HepG2 (cell line): ENCODE results near the gene ARL9. TPM values are rescaled to one million over a fixed set of nuclear protein-coding genes. Genes with fewer than 3 reads are reported as not detected.
A peak's percentile ranks its signal among the peaks of the same experiment; 100 is the strongest.

Experiments
- CAMTA2 ChIP-seq: sonication (generic); formaldehyde crosslinking; IDR thresholded peaks from 2 replicates; pipeline ENCODE4 v1.4.0; 2020; ENCODE audit warnings: mild to moderate bottlenecking, missing genetic modification reagents, borderline replicate concordance
- HOXA5 ChIP-seq: sonication (generic); formaldehyde crosslinking; IDR thresholded peaks from 2 replicates; pipeline ENCODE4 v1.4.0; 2020; ENCODE audit warnings: missing genetic modification reagents
- ISL2 ChIP-seq: sonication (generic); formaldehyde crosslinking; IDR thresholded peaks from 2 replicates; pipeline ENCODE4 v1.5.0; 2020; ENCODE audit warnings: missing genetic modification reagents
- JUN ChIP-seq: sonication (generic); formaldehyde crosslinking; IDR thresholded peaks from 2 replicates; pipeline ENCODE4 v1.4.0; 2020; ENCODE audit warnings: mild to moderate bottlenecking, missing genetic modification reagents
- MTF2 ChIP-seq: sonication (generic); formaldehyde crosslinking; IDR thresholded peaks from 2 replicates; pipeline ENCODE4 v1.5.0; 2020; ENCODE audit warnings: missing genetic modification reagents, borderline replicate concordance
- MXI1 ChIP-seq: IDR thresholded peaks from 3 replicates; pipeline ENCODE4 v1.6.1; 2012; ENCODE audit warnings: low read depth, low read length, inconsistent platforms, borderline replicate concordance
- NFE2L1 ChIP-seq: sonication (generic); formaldehyde crosslinking; IDR thresholded peaks from 2 replicates; pipeline ENCODE4 v1.4.0; 2020; ENCODE audit warnings: missing genetic modification reagents, mild to moderate bottlenecking, borderline replicate concordance
- NR2F6 ChIP-seq, 2 experiments: IDR thresholded peaks; 2 replicates each; pipeline ENCODE4 v1.6.1; 2016; ENCODE audit warnings: antibody characterized with exemption in 1 of 2, mild to moderate bottlenecking in 1 of 2
- PPARG ChIP-seq: conservative IDR thresholded peaks from 2 replicates; pipeline ENCODE4 v1.6.1; 2016; ENCODE audit warnings: missing biosample characterization, missing genetic modification reagents
- STAG1 ChIP-seq: sonication (generic); formaldehyde crosslinking; IDR thresholded peaks from 2 replicates; pipeline ENCODE4 v1.4.0; 2020; ENCODE audit warnings: missing genetic modification reagents
- XRCC5 ChIP-seq: fragments of 200-400 bp; formaldehyde crosslinking; optimal IDR thresholded peaks from 2 replicates; pipeline ENCODE3; 2017; ENCODE audit warnings: mild to moderate bottlenecking, low read length
- ZBED4 ChIP-seq: sonication (generic); formaldehyde crosslinking; IDR thresholded peaks from 2 replicates; pipeline ENCODE4 v1.4.0; 2020; ENCODE audit warnings: missing genetic modification reagents, borderline replicate concordance
- ZC3H13 ChIP-seq: sonication (generic); formaldehyde crosslinking; IDR thresholded peaks from 2 replicates; pipeline ENCODE4 v1.8.1; 2023; ENCODE audit warnings: mild to moderate bottlenecking, missing genetic modification reagents, moderate library complexity
- ZFP36 ChIP-seq: fragments of 150-350 bp; IDR thresholded peaks from 2 replicates; pipeline ENCODE4 v1.6.1; 2018; ENCODE audit warnings: borderline replicate concordance, low read length, low read depth; ENCODE audit not compliant: partially characterized antibody
- ZFX ChIP-seq: sonication (generic); formaldehyde crosslinking; IDR thresholded peaks from 2 replicates; pipeline ENCODE4 v1.4.0; 2020; ENCODE audit warnings: mild to moderate bottlenecking, low read depth, missing genetic modification reagents, moderate library complexity
- ZNF18 ChIP-seq: sonication (generic); formaldehyde crosslinking; IDR thresholded peaks from 2 replicates; pipeline ENCODE4 v1.8.0; 2022; ENCODE audit warnings: mild to moderate bottlenecking, missing genetic modification reagents; ENCODE audit not compliant: insufficient replicate concordance
- ZNF326 ChIP-seq: sonication (generic); formaldehyde crosslinking; IDR thresholded peaks from 2 replicates; pipeline ENCODE4 v1.4.0; 2020; ENCODE audit warnings: missing genetic modification reagents, borderline replicate concordance
- ZNF530 ChIP-seq: sonication (generic); formaldehyde crosslinking; IDR thresholded peaks from 2 replicates; pipeline ENCODE4 v1.5.0; 2020; ENCODE audit warnings: low read depth, mild to moderate bottlenecking, missing genetic modification reagents
- ZNF607 ChIP-seq: sonication (generic); formaldehyde crosslinking; IDR thresholded peaks from 2 replicates; pipeline ENCODE4 v1.5.1; 2020; ENCODE audit warnings: missing genetic modification reagents, mild to moderate bottlenecking, borderline replicate concordance
- ZNF660 ChIP-seq: sonication (generic); formaldehyde crosslinking; IDR thresholded peaks from 2 replicates; pipeline ENCODE4 v1.5.1; 2020; ENCODE audit warnings: mild to moderate bottlenecking, low read depth, missing genetic modification reagents, borderline replicate concordance
- polyA plus RNA-seq, 8 experiments: library from polyadenylated mRNA; depleted of rRNA in 3 of 8; stranded (reverse) in 7 of 8; unstranded in 1 of 8; fragments of >200 nt; fragmentation: Illumina TruSeq in 4 of 8; extraction: Trizol in 4 of 8; gene quantifications; 2 replicates each; pipeline versions ENCODE4 v1.2.1 to v1.2.3, GENCODE V29; 2011 to 2016; ENCODE audit warnings: low read depth in 4 of 8, missing spikeins in 1 of 8, mixed read lengths in 1 of 8; ENCODE audit not compliant: insufficient read depth in 1 of 8
- total RNA-seq, 5 experiments: library from RNA; depleted of rRNA; stranded (reverse); fragments of >200 nt; fragmentation: Illumina TruSeq; extraction: Trizol; gene quantifications; 2 replicates each; pipeline ENCODE4 v1.2.3, GENCODE V29; 2016; ENCODE audit warnings: low read depth in 1 of 5
- TF ChIP-seq, protein P1 (sequence below): sonication (generic); formaldehyde crosslinking; conservative IDR thresholded peaks from 2 replicates; pipeline ENCODE4 v1.8.0; 2022; ENCODE audit warnings: mild to moderate bottlenecking, moderate library complexity, missing genetic modification reagents
- TF ChIP-seq, protein P2 (sequence below): sonication (generic); formaldehyde crosslinking; IDR thresholded peaks from 2 replicates; pipeline ENCODE4 v1.4.0; 2020; ENCODE audit warnings: missing genetic modification reagents

ARL9 gene
- total and polyA plus RNA-seq, 2 of the 13 experiments (the other 11 are each of a cell fraction or from before 2014, with no cell fraction given), result not detected

- TF ChIP-seq ZNF660 (CRISPR knock-in tag), result no peak
- no peak for TF ChIP-seq CAMTA2
- TF ChIP-seq PPARG (CRISPR knock-in tag), result peak; percentile 46; the same call in 1 of the 2 replicates
- peak; percentile 98 for TF ChIP-seq XRCC5
- TF ChIP-seq MTF2 (CRISPR knock-in tag), result peak; percentile 1; the same call in 1 of the 2 replicates
- 0 out of 2 replicates have a peak, but pooled peaks have one; percentile 46 for TF ChIP-seq JUN (CRISPR knock-in tag)
- TF ChIP-seq ISL2 (CRISPR knock-in tag), result peak; percentile 22; the same call in 1 of the 2 replicates
- TF ChIP-seq ZNF607 (CRISPR knock-in tag), result 0 out of 2 replicates have a peak, but pooled peaks have one; percentile 61
- no peak for TF ChIP-seq ZNF18 (CRISPR knock-in tag)
- TF ChIP-seq NFE2L1 (CRISPR knock-in tag), result no peak
- TF ChIP-seq ZNF530 (CRISPR knock-in tag), result no peak
- TF ChIP-seq ZNF326, result no peak
- peak; percentile 91 for TF ChIP-seq STAG1
- no peak for TF ChIP-seq ZFP36
- TF ChIP-seq MXI1, result peak; percentile 82; the same call in 1 of the 3 replicates
- no peak for TF ChIP-seq ZC3H13 (CRISPR knock-in tag)
- TF ChIP-seq, protein P1, sequence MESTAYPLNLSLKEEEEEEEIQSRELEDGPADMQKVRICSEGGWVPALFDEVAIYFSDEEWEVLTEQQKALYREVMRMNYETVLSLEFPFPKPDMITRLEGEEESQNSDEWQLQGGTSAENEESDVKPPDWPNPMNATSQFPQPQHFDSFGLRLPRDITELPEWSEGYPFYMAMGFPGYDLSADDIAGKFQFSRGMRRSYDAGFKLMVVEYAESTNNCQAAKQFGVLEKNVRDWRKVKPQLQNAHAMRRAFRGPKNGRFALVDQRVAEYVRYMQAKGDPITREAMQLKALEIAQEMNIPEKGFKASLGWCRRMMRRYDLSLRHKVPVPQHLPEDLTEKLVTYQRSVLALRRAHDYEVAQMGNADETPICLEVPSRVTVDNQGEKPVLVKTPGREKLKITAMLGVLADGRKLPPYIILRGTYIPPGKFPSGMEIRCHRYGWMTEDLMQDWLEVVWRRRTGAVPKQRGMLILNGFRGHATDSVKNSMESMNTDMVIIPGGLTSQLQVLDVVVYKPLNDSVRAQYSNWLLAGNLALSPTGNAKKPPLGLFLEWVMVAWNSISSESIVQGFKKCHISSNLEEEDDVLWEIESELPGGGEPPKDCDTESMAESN (CRISPR knock-in tag), result peak; percentile 83
- TF ChIP-seq ZFX (CRISPR knock-in tag), result peak; percentile 85
- TF ChIP-seq, protein P2, sequence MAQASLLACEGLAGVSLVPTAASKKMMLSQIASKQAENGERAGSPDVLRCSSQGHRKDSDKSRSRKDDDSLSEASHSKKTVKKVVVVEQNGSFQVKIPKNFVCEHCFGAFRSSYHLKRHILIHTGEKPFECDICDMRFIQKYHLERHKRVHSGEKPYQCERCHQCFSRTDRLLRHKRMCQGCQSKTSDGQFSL (CRISPR knock-in tag), result no peak
- TF ChIP-seq NR2F6 (IDR thresholded peaks at IDR 0.05), result no peak
- peak; percentile 25; the same call in 1 of the 2 replicates for TF ChIP-seq NR2F6 (CRISPR knock-in tag; IDR thresholded peaks at IDR 0.05)
- peak; percentile 95 for TF ChIP-seq HOXA5 (CRISPR knock-in tag)
- peak; percentile 93 for TF ChIP-seq ZBED4 (CRISPR knock-in tag)
Measured at GRCh38 chr4:56544573-56545131, 39.1 kb downstream of the ARL9 start (continued).
